Transverse colon (tissue), 4 donors: ENCODE results near the gene TRIM33. TPM values are rescaled to one million over a fixed set of nuclear protein-coding genes. Genes with fewer than 3 reads are reported as not detected.

Source experiments
- DNase-seq: peaks from one replicate; pipeline ENCODE4 v3.0.0-alpha.2; 2019
- H3K27ac ChIP-seq, 4 donors: fragments of 200-600 bp; sonication (generic); 2 replicates each; pipeline ENCODE4 v1.5.1; 2016 to 2018; ENCODE audit warnings: inconsistent platforms in 4 of 4
- H3K27me3 ChIP-seq: fragments of 200-600 bp; sonication (generic); 2 replicates; pipeline ENCODE4 v1.5.1; 2017; ENCODE audit warnings: inconsistent platforms
- H3K36me3 ChIP-seq, 4 donors: fragments of 200-600 bp; sonication (generic); 2 replicates each; pipeline ENCODE4 v1.5.1; 2017 to 2019; ENCODE audit warnings: inconsistent platforms in 4 of 4
- H3K4me1 ChIP-seq, 4 donors: fragments of 200-600 bp; sonication (generic); 2 replicates each; pipeline ENCODE4 v1.5.1; 2017 to 2020; ENCODE audit warnings: inconsistent platforms in 4 of 4
- H3K4me3 ChIP-seq, 4 donors: fragments of 200-600 bp; sonication (generic); 1 replicate in 1 of 4; 2 replicates in 3 of 4; pipeline versions ENCODE4 v1.5.1 to v1.6.1; 2017 to 2019; ENCODE audit warnings: inconsistent platforms in 4 of 4
- H3K9me3 ChIP-seq, 2 donors: fragments of 200-600 bp; sonication (generic); 2 replicates each; pipeline ENCODE4 v1.5.1; 2017 to 2019; ENCODE audit warnings: inconsistent platforms in 2 of 2
- CTCF ChIP-seq, 5 experiments: fragments of 200-600 bp in 3 of 5; fragments of 450-650 bp in 2 of 5; sonication (generic) in 3 of 5; IDR thresholded peaks; 1 replicate in 2 of 5; 2 replicates in 3 of 5; pipeline ENCODE4 v1.5.1; 2016 to 2017; ENCODE audit warnings: antibody characterized with exemption in 5 of 5, inconsistent platforms in 3 of 5, mild to moderate bottlenecking in 2 of 5, moderate library complexity in 1 of 5
- EP300 ChIP-seq: sonication (generic); formaldehyde crosslinking; IDR thresholded peaks from one replicate; pipeline ENCODE4 v1.6.1; 2017; ENCODE audit warnings: antibody characterized with exemption, low read depth
- POLR2A ChIP-seq: fragments of 450-650 bp; IDR thresholded peaks from one replicate; pipeline ENCODE4 v1.6.1; 2016; ENCODE audit warnings: antibody characterized with exemption, mild to moderate bottlenecking, moderate library complexity
- POLR2AphosphoS5 ChIP-seq, 3 donors: sonication (generic); formaldehyde crosslinking; IDR thresholded peaks; one replicate each; pipeline ENCODE4 v1.6.1; 2016; ENCODE audit warnings: antibody characterized with exemption in 3 of 3
- WGBS, 2 donors: methylation state at CpG; one replicate each; pipeline ENCODE4 v1.1.5; 2018; ENCODE audit warnings: low coverage in 1 of 2; 5-methylcytosine and 5-hydroxymethylcytosine counted together
- in situ Hi-C, 4 donors: fragments of 200-750 bp; cut with MboI; loops; one replicate each; pipeline versions ENCODE4 v1.15.0 to v1.15.1; 2017; ENCODE audit warnings: low sequenced_read_pairs in 3 of 4, low pct_ligation_motif_present in 1 of 4, low pct_unique_long_range_greater_than_20kb in 1 of 4
- intact Hi-C: fragments of 100-400 bp; cut with DNase I; formaldehyde crosslinking; loops from one replicate; pipeline ENCODE4 v1.15.1; 2023; ENCODE audit warnings: low total_unique reads
- total RNA-seq, 4 donors: library from RNA; depleted of rRNA; stranded (reverse); fragments of >200 nt; gene quantifications; one replicate each; pipeline ENCODE4 v1.1.0, GENCODE V29; 2016

TRIM33 gene
- total RNA-seq, 4 donors from 2014 or later: 35.4 to 53.7 (median 44.1) TPM

DNA sequence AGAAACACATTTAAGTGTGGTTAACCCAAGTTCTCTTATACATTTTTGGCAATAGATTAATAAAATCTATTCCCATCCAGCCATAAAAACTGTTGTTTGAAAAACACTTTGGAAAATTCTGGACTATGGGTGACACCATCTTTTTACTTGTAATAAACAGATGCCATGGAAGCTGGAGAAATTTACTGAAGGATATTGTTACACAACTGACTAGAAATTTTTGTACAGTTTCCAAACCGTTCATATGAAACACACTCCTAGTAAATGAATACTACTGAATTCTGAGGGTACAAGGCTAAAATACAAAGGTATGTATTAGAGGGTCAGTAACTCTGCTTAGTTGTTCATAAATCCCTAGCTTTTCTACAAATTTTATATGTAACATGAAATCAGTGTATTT lies 48.7 kb downstream of the TRIM33 start:
- TF ChIP-seq CTCF (IDR thresholded peaks at IDR 0.05) (no peak), POLR2AphosphoS5 (IDR thresholded peaks at IDR 0.05) (no peak)
- Histone ChIP-seq H3K27me3 (no peaks in the 10 kb centered on the region), H3K9me3 (no peaks in the 10 kb centered on the region), H3K27ac (no peak overlapping the region), H3K36me3 (no peaks in the 10 kb centered on the region), H3K4me3 (no peak overlapping the region), H3K4me1 (peaks cover 0 to 7% (median 2%) of the 10 kb centered on the region in 4 donors)
- DNase-seq: no peak
- intact Hi-C loops: no loop called here
- in situ Hi-C loops: no loop called here
- WGBS, 2 donors: 86 to 89% methylated on average over 1 of the region's 1 CpG

DNA sequence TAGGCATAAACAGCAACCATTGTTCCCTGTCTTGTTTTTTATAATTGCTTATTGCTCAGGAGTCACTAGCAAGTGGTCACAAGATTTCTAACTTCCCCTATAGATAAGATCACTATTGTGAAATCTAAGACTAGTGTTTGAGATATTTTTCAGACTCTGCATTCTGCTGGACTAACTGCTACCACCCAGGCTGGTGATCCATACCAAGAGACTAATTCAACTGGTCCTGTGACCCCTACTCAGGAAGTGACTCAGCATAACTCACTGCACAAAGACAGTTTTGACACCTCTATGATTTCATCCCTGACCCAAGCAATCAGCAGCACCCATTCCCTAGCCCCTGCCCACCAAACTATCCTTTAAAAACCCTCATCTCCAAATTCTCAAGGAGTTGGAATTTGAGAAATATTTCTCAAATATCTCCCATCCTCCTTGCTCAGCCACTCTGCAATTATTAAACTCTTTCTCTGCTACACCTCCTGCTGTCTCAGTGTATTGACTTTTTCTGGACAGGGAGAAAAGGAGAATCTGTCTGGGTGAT lies 52.7 kb downstream of the TRIM33 start:
- H3K4me1 ChIP-seq: peaks cover 0 to 4% (median 0%) of the 10 kb centered on the region in 4 donors
- no peak overlapping the region for H3K4me3 ChIP-seq
- no peaks in the 10 kb centered on the region for H3K9me3 ChIP-seq
- peaks cover 0 to 16% (median 0%) of the 10 kb centered on the region in 4 donors for H3K36me3 ChIP-seq
- intact Hi-C loops: no loop called here
- TF ChIP-seq EP300 (no peak), CTCF (IDR thresholded peaks at IDR 0.05) (no peak), POLR2AphosphoS5 (IDR thresholded peaks at IDR 0.05) (no peak)
- in situ Hi-C loops: no loop called here
- no peak overlapping the region for H3K27ac ChIP-seq
- no peak for DNase-seq
- no peaks in the 10 kb centered on the region for H3K27me3 ChIP-seq

- Histone ChIP-seq H3K36me3 (peaks cover 0 to 16% (median 0%) of the 10 kb centered on the region in 4 donors), H3K4me1 (no peaks in the 10 kb centered on the region), H3K27ac (no peak overlapping the region), H3K4me3 (no peak overlapping the region), H3K9me3 (no peaks in the 10 kb centered on the region), H3K27me3 (no peaks in the 10 kb centered on the region)
- WGBS, 2 donors: 90 to 97% methylated on average over 4 of the region's 4 CpGs
- TF ChIP-seq EP300 (no peak), POLR2A (no peak), POLR2AphosphoS5 (IDR thresholded peaks at IDR 0.05) (no peak), CTCF (IDR thresholded peaks at IDR 0.05) (no peak)
- intact Hi-C loops (no loop called here), in situ Hi-C loops (no loop called here)
- no peak for DNase-seq
These were observed 53.2 kb downstream of the TRIM33 start for GRCh38 chr1:114457675-114458236.

DNA sequence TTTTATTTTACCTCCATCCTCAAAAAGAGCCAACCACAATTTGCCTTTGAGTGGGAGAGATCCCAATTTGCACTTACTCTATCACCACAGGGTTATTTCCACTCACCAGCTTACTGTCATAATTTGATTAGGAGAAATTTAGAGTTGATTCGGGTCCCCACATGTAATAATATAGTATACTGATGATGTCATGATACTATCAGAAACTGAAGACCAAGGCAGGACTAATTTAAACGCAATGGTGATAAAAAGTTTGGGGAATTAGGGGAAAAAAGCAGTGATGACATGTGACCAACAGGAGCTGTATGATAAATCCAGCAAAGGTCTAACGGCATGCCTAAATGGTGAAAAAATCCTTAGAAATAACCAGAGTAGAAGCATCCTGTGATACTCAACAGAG lies 54.4 kb downstream of the TRIM33 start:
- 93 to 95% methylated on average over 3 of the region's 3 CpGs for WGBS, 2 donors
- no peak overlapping the region for H3K27ac ChIP-seq
- TF ChIP-seq POLR2A (no peak), POLR2AphosphoS5 (IDR thresholded peaks at IDR 0.05) (no peak), CTCF (IDR thresholded peaks at IDR 0.05) (no peak), EP300 (no peak)
- H3K36me3 ChIP-seq: peaks cover 0 to 16% (median 0%) of the 10 kb centered on the region in 4 donors
- no peak for DNase-seq
- H3K4me3 ChIP-seq: no peak overlapping the region
- intact Hi-C loops: no loop called here
- in situ Hi-C loops: no loop called here
- no peaks in the 10 kb centered on the region for H3K27me3 ChIP-seq
- no peaks in the 10 kb centered on the region for H3K9me3 ChIP-seq
- no peaks in the 10 kb centered on the region for H3K4me1 ChIP-seq
